HG02938 (cell line): ENCODE measurements around the gene EPHB6.

Source experiments
- ATAC-seq: cut with Tn5 transposase; IDR thresholded peaks from one replicate; pipeline ENCODE4 v1.9.1; 2021; ENCODE audit warnings: mild to moderate bottlenecking, moderate library complexity; ENCODE audit not compliant: unreplicated experiment

Gene EPHB6

GRCh38 chr7:142916508-142916907 is 61.6 kb downstream of the EPHB6 start:
- ATAC-seq = no peak

- ATAC-seq = no peak
Observed at GRCh38 chr7:142917447-142917846, 62.6 kb downstream of the EPHB6 start.

- ATAC-seq = no peak
Observed at GRCh38 chr7:142918901-142919300, 64.0 kb downstream of the EPHB6 start.

GRCh38 chr7:142919656-142920055 is 64.8 kb downstream of the EPHB6 start:
- ATAC-seq = no peak
